ENCODE data around the gene RNASE12. TPM values are rescaled to one million over a fixed set of nuclear protein-coding genes. Genes with fewer than 3 reads are reported as not detected.

The RNASE12 gene
- total and polyA plus RNA-seq, 9 of the 15 experiments (the other 6 are each of a cell fraction or from before 2014, with no cell fraction given): 0.24 TPM; not detected in 8

DNA sequence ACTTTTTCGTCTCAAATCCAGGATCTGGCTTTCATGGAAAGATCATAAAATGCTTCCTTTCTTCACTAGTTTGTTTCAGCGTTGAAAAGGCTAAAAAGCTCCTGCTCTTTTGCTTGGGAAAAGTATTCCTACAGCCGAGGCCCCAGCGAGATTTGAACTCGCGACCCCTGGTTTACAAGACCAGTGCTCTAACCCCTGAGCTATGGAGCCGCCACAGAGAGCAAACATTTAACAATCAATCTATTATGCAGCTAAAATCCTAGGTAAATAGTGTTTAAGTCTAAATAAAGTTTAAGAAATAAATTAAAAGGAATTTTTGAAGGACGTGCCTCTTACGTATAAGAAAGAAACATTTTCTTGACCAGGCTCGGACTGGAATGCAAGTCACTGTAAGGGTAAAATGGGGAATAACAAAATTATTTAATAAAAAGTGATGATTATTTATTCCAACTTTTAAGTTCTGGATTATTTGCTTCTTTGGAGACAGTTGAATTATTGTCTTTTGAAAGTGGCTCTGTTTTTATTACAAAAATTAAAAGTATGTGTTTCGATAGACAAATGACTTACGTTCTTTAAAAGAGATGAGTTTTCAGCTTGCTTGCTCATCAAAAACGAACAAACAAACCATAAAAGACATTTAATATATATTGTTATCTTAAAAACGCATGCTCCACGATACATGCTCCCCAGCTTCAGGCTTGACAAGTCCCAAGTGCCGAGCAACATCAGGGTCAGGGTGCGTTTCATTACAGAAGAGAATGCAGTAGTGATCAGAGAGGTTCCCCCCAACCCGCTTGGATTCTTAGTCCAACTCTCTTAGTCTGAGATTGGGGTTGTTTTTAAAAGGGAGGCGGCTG lies 40.1 kb upstream of the RNASE12 start (continued):
- TF ChIP-seq MTF1 (CRISPR knock-in tag; IDR thresholded peaks at IDR 0.05; ENCODE audit: borderline replicate concordance): no peak
- TF ChIP-seq RB1 (IDR thresholded peaks at IDR 0.05; ENCODE audit: low read depth): peak; percentile 44; the same call in 1 of the 2 replicates
- no peak for TF ChIP-seq SMARCC2 (IDR thresholded peaks at IDR 0.05; ENCODE audit: low read depth)
- TF ChIP-seq NEUROD1 (IDR thresholded peaks at IDR 0.05; ENCODE audit: borderline replicate concordance, low read depth, low read length, partially characterized antibody): no peak
- no peak for TF ChIP-seq SLC30A9 (CRISPR knock-in tag; IDR thresholded peaks at IDR 0.05)
- no peak for TF ChIP-seq TOE1 (IDR thresholded peaks at IDR 0.05; ENCODE audit: borderline replicate concordance)
- TF ChIP-seq TOE1 (CRISPR knock-in tag; IDR thresholded peaks at IDR 0.05; ENCODE audit: borderline replicate concordance, low read depth): no peak
- no peak for TF ChIP-seq SFPQ (IDR thresholded peaks at IDR 0.05; ENCODE audit: low read depth, low read length)
- TF ChIP-seq ZNF197 (CRISPR knock-in tag; IDR thresholded peaks at IDR 0.05; ENCODE audit: low read depth): no peak
- TF ChIP-seq BRCA1 (IDR thresholded peaks at IDR 0.05): no peak
- TF ChIP-seq BRCA1 (CRISPR knock-in tag; IDR thresholded peaks at IDR 0.05): no peak
- TF ChIP-seq ZNF253 (CRISPR knock-in tag; conservative IDR thresholded peaks at IDR 0.05): no peak
- TF ChIP-seq ZNF57 (CRISPR knock-in tag; IDR thresholded peaks at IDR 0.05): no peak
- peak; percentile 18; the same call in 1 of the 2 replicates for TF ChIP-seq EP300 (IDR thresholded peaks at IDR 0.05; ENCODE audit: low read length)
- TF ChIP-seq SIN3B (IDR thresholded peaks at IDR 0.05; ENCODE audit: low read depth): no peak
- TF ChIP-seq ZC3H11A (IDR thresholded peaks at IDR 0.05; ENCODE audit: low read depth, low read length): no peak
- TF ChIP-seq KLF16 (IDR thresholded peaks at IDR 0.05): no peak
- TF ChIP-seq HDAC1 (IDR thresholded peaks at IDR 0.05): no peak
- no peak for TF ChIP-seq U2AF2 (optimal IDR thresholded peaks at IDR 0.05; ENCODE audit: low read depth, low read length)
- TF ChIP-seq TEAD2 (tag; IDR thresholded peaks at IDR 0.05): no peak
- peak in 1 of 2 experiments; percentile 27; a peak in 1 of 4 replicates for TF ChIP-seq ARNT (IDR thresholded peaks at IDR 0.05)
- TF ChIP-seq ADNP (tag; IDR thresholded peaks at IDR 0.05): peak; percentile 90
- no peak for TF ChIP-seq ZNF445 (CRISPR knock-in tag; IDR thresholded peaks at IDR 0.05; ENCODE audit: low read depth)
- TF ChIP-seq, protein P1, sequence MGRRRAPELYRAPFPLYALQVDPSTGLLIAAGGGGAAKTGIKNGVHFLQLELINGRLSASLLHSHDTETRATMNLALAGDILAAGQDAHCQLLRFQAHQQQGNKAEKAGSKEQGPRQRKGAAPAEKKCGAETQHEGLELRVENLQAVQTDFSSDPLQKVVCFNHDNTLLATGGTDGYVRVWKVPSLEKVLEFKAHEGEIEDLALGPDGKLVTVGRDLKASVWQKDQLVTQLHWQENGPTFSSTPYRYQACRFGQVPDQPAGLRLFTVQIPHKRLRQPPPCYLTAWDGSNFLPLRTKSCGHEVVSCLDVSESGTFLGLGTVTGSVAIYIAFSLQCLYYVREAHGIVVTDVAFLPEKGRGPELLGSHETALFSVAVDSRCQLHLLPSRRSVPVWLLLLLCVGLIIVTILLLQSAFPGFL (CRISPR knock-in tag; IDR thresholded peaks at IDR 0.05): no peak

Measured in K562 (cell line).